Subcutaneous abdominal adipose tissue (tissue), 5 donors: ENCODE measurements around the gene ANKS1B.

Source experiments
- H3K27ac ChIP-seq: one replicate; pipeline ENCODE4 v1.7.0; 2013; ENCODE audit warnings: low read depth, mild to moderate bottlenecking, inconsistent platforms, low read length, moderate library complexity
- H3K27me3 ChIP-seq, 5 donors: one replicate each; pipeline ENCODE4 v1.7.0; 2013; ENCODE audit warnings: low read length in 5 of 5, inconsistent platforms in 1 of 5; ENCODE audit not compliant: control insufficient read depth in 5 of 5, insufficient read depth in 4 of 5
- H3K36me3 ChIP-seq, 5 donors: one replicate each; pipeline ENCODE4 v1.7.0; 2013; ENCODE audit warnings: low read length in 5 of 5; ENCODE audit not compliant: control insufficient read depth in 5 of 5, insufficient read depth in 5 of 5
- H3K4me1 ChIP-seq, 5 donors: one replicate each; pipeline ENCODE4 v1.7.0; 2013; ENCODE audit warnings: low read length in 5 of 5, mild to moderate bottlenecking in 3 of 5, moderate library complexity in 1 of 5; ENCODE audit not compliant: control insufficient read depth in 5 of 5, insufficient read depth in 5 of 5
- H3K4me3 ChIP-seq, 5 donors: one replicate each; pipeline ENCODE4 v1.7.0; 2013; ENCODE audit warnings: low read length in 5 of 5, low read depth in 1 of 5
- H3K9ac ChIP-seq, 5 donors: one replicate each; pipeline ENCODE4 v1.7.0; 2013; ENCODE audit warnings: low read length in 5 of 5, mild to moderate bottlenecking in 4 of 5, moderate library complexity in 3 of 5
- H3K9me3 ChIP-seq, 5 donors: one replicate each; pipeline ENCODE4 v1.7.0; 2013; ENCODE audit warnings: low read length in 5 of 5; ENCODE audit not compliant: control insufficient read depth in 5 of 5
- donor health status: healthy.
- donor health status: healthy.
- donor health status: healthy.
- donor health status: healthy.
- donor health status: healthy.

ANKS1B gene

DNA sequence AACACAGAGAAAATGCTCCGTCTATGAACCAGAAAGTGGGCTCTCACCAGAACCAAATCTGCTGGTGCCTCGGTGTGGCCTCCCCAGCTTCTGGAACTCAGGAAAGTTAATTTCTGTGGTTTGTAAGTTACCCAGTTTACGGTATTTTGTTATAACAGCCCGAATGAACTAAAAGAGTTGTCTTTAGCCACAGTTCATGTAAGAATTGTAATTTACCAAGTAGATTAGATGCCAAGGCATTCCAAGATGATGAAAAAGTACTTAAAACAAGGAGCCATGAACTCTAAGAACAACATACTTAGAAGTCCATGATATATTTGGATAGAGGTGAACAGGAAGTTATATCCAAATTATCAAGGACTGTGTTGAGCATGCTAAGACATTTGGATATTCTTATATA is 597.1 kb downstream of the ANKS1B start:
- Histone ChIP-seq H3K27me3 (no peaks in the 10 kb centered on the region), H3K27ac (no peak overlapping the region), H3K4me3 (no peak overlapping the region), H3K4me1 (no peaks in the 10 kb centered on the region), H3K9ac (no peak overlapping the region), H3K9me3 (no peaks in the 10 kb centered on the region), H3K36me3 (no peaks in the 10 kb centered on the region)

DNA sequence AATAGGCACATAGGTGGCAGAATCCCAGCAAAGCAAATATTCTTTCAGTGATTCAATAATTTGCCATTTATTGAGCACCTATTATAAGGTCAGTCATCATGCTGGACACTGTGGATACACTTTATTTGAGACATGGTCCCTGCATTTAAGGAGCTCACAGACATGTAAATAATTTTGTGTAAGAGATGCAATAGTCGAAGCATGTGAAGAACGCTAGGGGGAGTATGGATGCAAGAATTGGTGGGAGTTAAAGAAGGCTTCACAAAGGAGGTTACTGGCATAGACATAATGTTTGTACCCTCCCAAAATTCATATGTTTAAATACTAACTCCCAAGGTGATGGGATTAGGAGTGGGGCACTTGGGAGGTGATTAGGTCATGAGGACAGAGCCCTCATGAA is 597.8 kb downstream of the ANKS1B start:
- H3K27ac ChIP-seq = no peak overlapping the region
- H3K27me3 ChIP-seq = no peaks in the 10 kb centered on the region
- no peaks in the 10 kb centered on the region for H3K4me1 ChIP-seq
- no peak overlapping the region for H3K4me3 ChIP-seq
- no peaks in the 10 kb centered on the region for H3K9me3 ChIP-seq
- no peaks in the 10 kb centered on the region for H3K36me3 ChIP-seq
- no peak overlapping the region for H3K9ac ChIP-seq

DNA sequence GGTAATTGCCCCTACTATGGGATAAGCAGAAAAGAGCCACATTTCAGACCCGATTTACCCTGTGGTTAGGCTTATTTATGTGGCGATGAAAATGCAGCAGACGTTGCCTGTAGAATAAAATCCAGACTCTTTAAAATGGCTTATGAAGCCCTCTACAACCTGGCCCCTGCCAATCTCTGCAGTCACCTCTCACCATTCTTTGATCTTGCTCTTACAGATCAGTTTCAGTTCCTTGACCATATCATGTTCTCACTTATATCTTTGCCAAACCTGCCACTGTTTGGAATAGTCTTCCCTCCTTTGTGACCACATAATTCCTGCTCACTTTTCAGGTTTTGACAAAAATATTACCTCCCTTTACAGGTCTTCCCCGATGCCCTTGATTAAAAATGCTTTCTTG is 601.5 kb downstream of the ANKS1B start:
- Histone ChIP-seq H3K9ac (no peak overlapping the region), H3K27ac (no peak overlapping the region), H3K4me3 (no peak overlapping the region), H3K4me1 (peaks cover 0 to 2% (median 0%) of the 10 kb centered on the region in 5 donors), H3K36me3 (no peaks in the 10 kb centered on the region), H3K9me3 (no peaks in the 10 kb centered on the region), H3K27me3 (no peaks in the 10 kb centered on the region)

DNA sequence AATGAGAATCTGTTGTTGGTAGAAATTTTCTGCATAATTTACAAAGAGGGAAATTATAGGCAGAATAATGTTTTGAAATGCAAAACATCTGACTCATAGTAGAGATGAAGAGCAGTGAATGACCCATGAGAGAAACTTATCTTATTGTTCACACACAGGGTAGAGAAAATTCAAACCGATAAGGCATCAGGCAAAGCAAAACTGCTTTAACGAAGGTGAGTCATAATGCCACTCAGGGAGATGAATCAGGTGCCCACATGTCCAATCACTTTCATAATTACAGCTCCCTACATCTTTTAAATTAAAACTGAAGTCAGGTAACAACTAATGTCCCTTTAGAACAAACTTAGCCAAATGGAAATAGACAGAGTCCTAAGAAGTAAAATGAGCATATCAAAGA is 602.7 kb downstream of the ANKS1B start:
- H3K36me3 ChIP-seq = no peaks in the 10 kb centered on the region
- H3K27me3 ChIP-seq = no peaks in the 10 kb centered on the region
- no peak overlapping the region for H3K9ac ChIP-seq
- H3K4me3 ChIP-seq = no peak overlapping the region
- H3K9me3 ChIP-seq = no peaks in the 10 kb centered on the region
- peaks cover 0 to 2% (median 0%) of the 10 kb centered on the region in 5 donors for H3K4me1 ChIP-seq
- no peak overlapping the region for H3K27ac ChIP-seq

DNA sequence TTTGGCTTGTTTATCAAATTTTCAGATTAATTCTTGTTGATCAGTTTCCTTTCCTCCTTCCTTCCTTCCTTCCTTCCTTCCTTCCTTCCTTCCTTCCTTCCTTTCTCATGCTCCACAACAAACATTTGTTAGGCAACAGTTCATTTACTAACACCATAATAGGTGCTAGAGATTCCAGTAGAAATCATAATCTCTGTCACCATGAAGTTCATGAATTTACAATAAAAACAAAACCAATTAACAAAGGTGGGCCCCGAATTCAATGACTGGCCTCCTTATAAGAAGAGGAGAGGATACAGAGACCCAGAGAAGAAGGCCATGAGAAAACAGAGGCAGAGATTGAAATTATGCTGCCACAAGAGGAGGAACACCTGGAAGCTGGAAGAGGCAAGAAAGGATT is 604.0 kb downstream of the ANKS1B start:
- no peak overlapping the region for H3K4me3 ChIP-seq

DNA sequence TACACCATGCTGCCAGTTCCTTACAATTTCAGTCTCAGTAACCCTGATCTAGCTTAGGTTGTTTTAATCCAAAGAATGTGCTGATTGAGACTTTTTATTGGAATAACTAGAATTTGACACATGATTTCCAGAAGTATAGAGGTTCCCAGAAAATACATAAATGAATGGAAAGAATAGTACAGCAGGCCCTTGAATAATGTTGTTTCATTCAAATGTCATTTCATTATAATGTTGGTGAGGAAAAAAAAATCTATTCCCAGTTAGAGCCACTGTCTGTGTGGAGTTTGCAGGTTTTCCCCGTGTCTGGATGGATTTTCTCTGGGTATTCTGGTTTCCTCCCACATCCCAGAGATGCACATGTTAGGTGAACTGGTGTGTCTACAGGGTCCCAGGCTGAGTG is 610.7 kb downstream of the ANKS1B start:
- Histone ChIP-seq H3K36me3 (no peaks in the 10 kb centered on the region), H3K4me1 (no peaks in the 10 kb centered on the region), H3K4me3 (no peak overlapping the region), H3K9ac (no peak overlapping the region), H3K27me3 (no peaks in the 10 kb centered on the region), H3K27ac (no peak overlapping the region), H3K9me3 (no peaks in the 10 kb centered on the region)

More for the DNA sequence above, 604.0 kb downstream of the ANKS1B start:
- no peak overlapping the region for H3K9ac ChIP-seq
- H3K36me3 ChIP-seq = no peaks in the 10 kb centered on the region
- no peak overlapping the region for H3K27ac ChIP-seq
- no peaks in the 10 kb centered on the region for H3K27me3 ChIP-seq
- H3K4me1 ChIP-seq = peaks cover 0 to 2% (median 0%) of the 10 kb centered on the region in 5 donors
- H3K9me3 ChIP-seq = no peaks in the 10 kb centered on the region

DNA sequence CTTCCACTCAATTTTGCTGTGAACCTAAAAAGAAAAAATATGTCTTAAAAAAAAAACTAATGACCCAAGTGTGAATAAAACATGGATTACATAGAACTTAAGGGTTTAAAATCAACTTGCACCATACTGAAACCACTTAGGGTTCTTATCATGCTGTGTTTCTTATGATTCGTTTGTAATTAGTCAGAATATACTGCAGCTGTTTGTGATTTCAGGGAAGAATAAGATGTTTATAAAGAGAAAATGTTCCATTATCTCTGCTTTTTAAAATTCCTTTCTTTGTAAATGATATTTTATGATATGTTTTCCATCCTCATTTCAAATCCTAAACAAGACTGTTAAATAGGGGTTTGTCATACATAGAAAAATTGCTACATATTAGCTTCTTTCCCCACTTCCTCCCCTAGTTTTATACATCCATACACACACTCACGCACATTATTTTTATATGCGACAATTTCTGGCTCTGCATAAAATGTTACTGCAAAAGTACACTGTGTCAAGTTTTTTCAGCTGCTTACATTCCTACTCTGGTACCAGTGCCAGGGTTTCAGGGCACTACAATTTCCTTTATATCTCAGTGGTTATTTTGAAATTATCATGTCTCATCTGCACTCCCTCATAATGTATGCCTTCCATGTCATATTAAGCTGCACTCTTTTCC is 612.3 kb downstream of the ANKS1B start:
- H3K4me1 ChIP-seq = no peaks in the 10 kb centered on the region
- H3K27me3 ChIP-seq = no peaks in the 10 kb centered on the region
- no peak overlapping the region for H3K4me3 ChIP-seq
- H3K27ac ChIP-seq = no peak overlapping the region
- H3K9me3 ChIP-seq = no peaks in the 10 kb centered on the region
- no peak overlapping the region for H3K9ac ChIP-seq
- H3K36me3 ChIP-seq = no peaks in the 10 kb centered on the region

DNA sequence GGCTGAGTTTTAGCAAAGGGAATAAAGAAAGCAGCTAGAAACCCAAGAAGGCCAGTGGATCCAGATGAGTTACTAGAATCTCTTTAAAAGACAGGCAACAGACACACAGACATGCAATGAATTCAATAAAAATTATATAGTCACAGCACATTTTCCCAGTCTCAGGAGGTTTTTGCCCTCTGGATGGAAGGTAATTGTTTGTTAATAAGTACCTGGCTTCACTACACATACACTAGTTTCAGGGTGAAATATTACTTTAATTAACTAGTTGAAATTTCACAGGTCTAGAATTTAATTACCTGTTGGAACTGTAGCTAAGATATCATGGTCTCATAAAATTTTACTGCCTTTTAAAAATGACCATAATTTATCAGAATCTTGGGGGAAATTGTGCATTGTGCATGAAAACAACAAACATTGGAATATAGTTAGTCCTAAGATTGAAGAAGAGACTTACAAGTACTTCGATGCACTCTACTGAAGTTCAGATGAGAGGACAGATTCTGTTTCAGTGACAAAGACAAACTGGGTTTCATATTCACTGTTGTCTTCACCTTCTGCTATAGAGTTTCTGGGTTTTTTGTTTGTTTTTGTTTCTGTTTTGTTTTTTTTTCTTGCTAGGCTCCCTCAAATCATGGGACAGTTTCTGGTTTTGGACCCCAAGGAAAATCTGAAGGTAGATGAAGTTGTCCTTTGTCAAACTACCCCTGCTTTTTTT is 614.2 kb downstream of the ANKS1B start:
- Histone ChIP-seq H3K4me1 (no peaks in the 10 kb centered on the region), H3K9me3 (no peaks in the 10 kb centered on the region), H3K9ac (no peak overlapping the region), H3K27me3 (no peaks in the 10 kb centered on the region), H3K36me3 (no peaks in the 10 kb centered on the region), H3K27ac (no peak overlapping the region), H3K4me3 (no peak overlapping the region)

DNA sequence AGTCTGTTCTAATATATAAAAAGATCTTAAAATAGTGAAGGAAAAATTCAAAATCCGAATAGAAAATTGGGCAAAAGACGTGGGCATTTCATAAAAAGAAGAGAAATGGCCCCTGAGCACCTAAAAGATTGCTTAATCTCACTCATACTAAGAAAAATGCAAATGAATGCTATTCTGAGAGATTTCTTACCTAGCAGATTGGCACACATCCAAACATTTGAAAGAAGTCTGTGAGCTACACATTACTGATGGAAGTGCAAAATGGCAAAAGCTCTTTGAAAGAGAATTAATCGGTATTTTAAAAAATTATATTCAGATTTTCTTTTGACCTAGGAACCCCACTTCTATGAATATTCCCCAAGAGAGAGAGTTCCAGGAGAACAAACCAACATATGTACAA is 617.6 kb downstream of the ANKS1B start:
- H3K27me3 ChIP-seq = no peaks in the 10 kb centered on the region
- H3K36me3 ChIP-seq = no peaks in the 10 kb centered on the region
- H3K9me3 ChIP-seq = no peaks in the 10 kb centered on the region
- no peaks in the 10 kb centered on the region for H3K4me1 ChIP-seq
- no peak overlapping the region for H3K4me3 ChIP-seq
- H3K27ac ChIP-seq = no peak overlapping the region
- H3K9ac ChIP-seq = no peak overlapping the region

DNA sequence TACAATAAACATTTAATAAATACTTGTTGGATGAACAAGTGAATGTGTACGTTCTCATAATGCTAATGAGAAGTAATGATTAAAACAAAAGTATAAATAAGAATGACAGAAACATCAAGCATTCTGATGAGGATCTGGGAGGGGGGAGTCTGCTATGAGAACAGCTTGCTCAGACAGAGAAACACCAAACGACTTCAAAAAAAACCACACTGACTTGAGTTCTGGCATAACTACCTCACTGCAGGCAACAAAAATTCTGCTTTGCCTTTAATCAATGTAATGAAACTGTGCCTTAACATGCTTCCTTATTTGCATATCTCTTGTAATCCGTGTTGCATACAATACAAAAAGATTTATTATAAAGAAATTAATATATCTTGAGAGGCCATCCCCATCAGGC is 632.5 kb downstream of the ANKS1B start:
- Histone ChIP-seq H3K4me3 (no peak overlapping the region), H3K36me3 (no peaks in the 10 kb centered on the region), H3K9ac (no peak overlapping the region), H3K4me1 (no peaks in the 10 kb centered on the region), H3K27ac (no peak overlapping the region), H3K27me3 (no peaks in the 10 kb centered on the region), H3K9me3 (no peaks in the 10 kb centered on the region)
